ENCODE results near the gene FGFR2.

- no peak for TF ChIP-seq CTCF (IDR thresholded peaks at IDR 0.05 in 4 of 5, conservative IDR thresholded peaks at IDR 0.05 in 1 of 5)
- no peak for TF ChIP-seq POLR2A (IDR thresholded peaks at IDR 0.05)
Observed at GRCh38 chr10:121509796-121510195, 88.4 kb downstream of the FGFR2 start.

All from gastrocnemius medialis (tissue), 4 donors.